Activated CD4-positive, alpha-beta T cell treated with anti-CD3 and anti-CD28 coated beads for 36 hours (primary cell): ENCODE measurements around the gene NLGN2. TPM values are rescaled to one million over a fixed set of nuclear protein-coding genes. Genes with fewer than 3 reads are reported as not detected.

Experiments used
- ATAC-seq: fragments of 200-7000 bp; cut with Tn5 transposase; one replicate; pipeline ENCODE4 v1.10.0; 2021; ENCODE audit warnings: mild to moderate bottlenecking, moderate library complexity
- CTCF ChIA-PET: fragments of 350-600 bp; sonication (Branson Sonifier 250); formaldehyde crosslinking; loops from one replicate; lab custom pipeline; 2021; ENCODE audit warnings: antibody characterized with exemption; lab: Charles Lee
- POLR2A ChIA-PET: fragments of 350-600 bp; sonication (Branson Sonifier 250); formaldehyde crosslinking; loops from one replicate; lab custom pipeline; 2021; ENCODE audit warnings: antibody characterized with exemption, inconsistent platforms; lab: Charles Lee
- DNase-seq: peaks from one replicate; pipeline ENCODE4 v3.0.0-alpha.2; 2020
- H3K27ac Mint-ChIP-seq: one replicate; pipeline ENCODE4 v1.8.0; 2021; ENCODE audit warnings: mixed read lengths
- H3K27me3 Mint-ChIP-seq: one replicate; pipeline ENCODE4 v1.8.0; 2021; ENCODE audit warnings: mixed read lengths
- H3K36me3 Mint-ChIP-seq: one replicate; pipeline ENCODE4 v1.8.0; 2021; ENCODE audit warnings: low read depth, mixed read lengths
- H3K4me1 Mint-ChIP-seq: one replicate; pipeline ENCODE4 v1.8.0; 2021; ENCODE audit warnings: mixed read lengths
- H3K4me3 Mint-ChIP-seq: one replicate; pipeline ENCODE4 v1.8.0; 2021; ENCODE audit warnings: mild to moderate bottlenecking, moderate library complexity, mixed read lengths
- H3K9me3 Mint-ChIP-seq: one replicate; pipeline ENCODE4 v1.8.0; 2021; ENCODE audit warnings: low read depth, mixed read lengths
- intact Hi-C, 2 experiments: fragments of 100-400 bp; cut with DNase I in 1 of 2; cut with micrococcal nuclease in 1 of 2; formaldehyde crosslinking; loops; one replicate each; pipeline versions ENCODE4 v1.14.2 to v1.15.1; 2022 to 2024; cut with DNase I, micrococcal nuclease
- total RNA-seq, 2 experiments: library from RNA; stranded (reverse); gene quantifications; one replicate each; pipeline ENCODE4 v1.2.3, GENCODE V29; 2021

NLGN2 gene
- total RNA-seq, 2 experiments from 2014 or later = 7.0 to 7.1 TPM

- ChIA-PET POLR2A (interaction anchor here (0.6 to 0.7 kb wide), 2 partner anchors 46 to 245 kb away, joined by 3 read pairs; no protein-coding TSS in a partner anchor), CTCF (interaction anchor here (0.5 to 2.5 kb wide), 6 partner anchors 10 to 114 kb away, joined by 3 to 16 read pairs (median 3); partner anchors contain the start of genes SLC35G6, TMEM256 and ZBTB4)
- DNase-seq (peak; percentile 84), ATAC-seq (no peak)
- H3K4me3 Mint-ChIP-seq = peak overlapping the region; percentile 68
- H3K27me3 Mint-ChIP-seq = peaks cover 28% of the 10 kb centered on the region
- intact Hi-C loops = loop anchor here (1.0 to 5.0 kb wide), 5 partner anchors 82 to 786 kb away; partner anchors contain the start of genes C17orf100 (in 1 of the 2), KCTD11 (in 1 of the 2), MED31 (in 1 of the 2) and SLC2A4 (in 1 of the 2)
- H3K27ac Mint-ChIP-seq = peak overlapping the region; percentile 28
- H3K36me3 Mint-ChIP-seq = peaks cover 13% of the 10 kb centered on the region
- peaks cover 37% of the 10 kb centered on the region for H3K4me1 Mint-ChIP-seq
- no peaks in the 10 kb centered on the region for H3K9me3 Mint-ChIP-seq
Observed at GRCh38 chr17:7437950-7438614, 30.4 kb downstream of the NLGN2 start.

- intact Hi-C loops = loop anchor here in 1 of 2 experiments (5.0 kb wide), 1 partner anchor 787 kb away; the partner anchor contains the start of genes C17orf100 and MED31
- H3K36me3 Mint-ChIP-seq = peaks cover 13% of the 10 kb centered on the region
- H3K27ac Mint-ChIP-seq = no peak overlapping the region
- POLR2A ChIA-PET = interaction anchor here (0.6 to 0.7 kb wide), 2 partner anchors 46 to 244 kb away, joined by 3 read pairs; no protein-coding TSS in a partner anchor
- peaks cover 37% of the 10 kb centered on the region for H3K4me1 Mint-ChIP-seq
- peak overlapping the region; percentile 68 for H3K4me3 Mint-ChIP-seq
- DNase-seq (no peak), ATAC-seq (no peak)
- H3K9me3 Mint-ChIP-seq = no peaks in the 10 kb centered on the region
- CTCF ChIA-PET = interaction anchor here (0.5 to 1.2 kb wide), 4 partner anchors 9 to 78 kb away, joined by 3 read pairs; no protein-coding TSS in a partner anchor
- peaks cover 28% of the 10 kb centered on the region for H3K27me3 Mint-ChIP-seq
Observed at GRCh38 chr17:7438656-7439460, 31.2 kb downstream of the NLGN2 start.

GRCh38 chr17:7439462-7440112, 31.9 kb downstream of the NLGN2 start, which contains the start of gene FGF11:
TSS of gene FGF11 (plus strand) at chr17:7439512. CDS start at chr17:7439621, 109 bp downstream.
- no peak for ATAC-seq
- intact Hi-C loops = loop anchor here (2.0 to 5.0 kb wide), 2 partner anchors 37 to 787 kb away; partner anchors contain the start of genes C17orf100 (in 1 of the 2) and MED31 (in 1 of the 2)
- peak; percentile 24 for DNase-seq
- H3K4me3 Mint-ChIP-seq = peak within 1 kb of the TSS; percentile 79
- CTCF ChIA-PET = interaction anchor here (0.5 to 2.8 kb wide), 5 partner anchors 39 to 245 kb away, joined by 3 to 10 read pairs (median 5); partner anchors contain the start of gene SENP3
- H3K9me3 Mint-ChIP-seq = no peaks in the 10 kb centered on the region
- H3K36me3 Mint-ChIP-seq = peaks cover 13% of the 10 kb centered on the region
- POLR2A ChIA-PET = interaction anchor here (0.6 kb wide), 1 partner anchor 513 kb away, joined by 3 read pairs; no protein-coding TSS in a partner anchor
- H3K27me3 Mint-ChIP-seq = peaks cover 31% of the 10 kb centered on the region
- peak within 1 kb of the TSS; percentile 45 for H3K27ac Mint-ChIP-seq
- peaks cover 37% of the 10 kb centered on the region for H3K4me1 Mint-ChIP-seq

- no peaks in the 10 kb centered on the region for H3K9me3 Mint-ChIP-seq
- ChIA-PET CTCF (interaction anchor here (0.5 to 2.8 kb wide), 10 partner anchors 13 to 428 kb away, joined by 3 to 10 read pairs (median 4); partner anchors contain the start of genes SENP3 and WRAP53), POLR2A (interaction anchor here (0.6 to 1.0 kb wide), 4 partner anchors 15 to 512 kb away, joined by 3 read pairs; no protein-coding TSS in a partner anchor)
- no peak for ATAC-seq
- peak overlapping the region; percentile 45 for H3K27ac Mint-ChIP-seq
- peak; percentile 77 for DNase-seq
- H3K4me1 Mint-ChIP-seq = peaks cover 37% of the 10 kb centered on the region
- H3K27me3 Mint-ChIP-seq = peaks cover 36% of the 10 kb centered on the region
- H3K4me3 Mint-ChIP-seq = peak overlapping the region; percentile 79
- intact Hi-C loops = loop anchor here in 1 of 2 experiments (2.0 kb wide), 1 partner anchor 37 kb away; no protein-coding TSS in a partner anchor
- peaks cover 13% of the 10 kb centered on the region for H3K36me3 Mint-ChIP-seq
Observed at GRCh38 chr17:7440113-7440833, 32.6 kb downstream of the NLGN2 start.

- ATAC-seq = no peak
- no peak overlapping the region for H3K27ac Mint-ChIP-seq
- POLR2A ChIA-PET = interaction anchor here (0.7 to 1.0 kb wide), 4 partner anchors 14 to 402 kb away, joined by 3 read pairs; no protein-coding TSS in a partner anchor
- intact Hi-C loops = loop anchor here in 1 of 2 experiments (2.0 kb wide), 1 partner anchor 36 kb away; no protein-coding TSS in a partner anchor
- CTCF ChIA-PET = interaction anchor here (0.6 to 2.8 kb wide), 8 partner anchors 13 to 233 kb away, joined by 3 to 10 read pairs (median 3); partner anchors contain the start of genes SENP3 and SLC35G6
- DNase-seq = peak; percentile 62
- peaks cover 41% of the 10 kb centered on the region for H3K27me3 Mint-ChIP-seq
- peaks cover 43% of the 10 kb centered on the region for H3K4me1 Mint-ChIP-seq
- H3K4me3 Mint-ChIP-seq = peak overlapping the region; percentile 79
- no peaks in the 10 kb centered on the region for H3K9me3 Mint-ChIP-seq
- peaks cover 13% of the 10 kb centered on the region for H3K36me3 Mint-ChIP-seq
Observed at GRCh38 chr17:7440834-7441195, 33.2 kb downstream of the NLGN2 start.

GRCh38 chr17:7441266-7441665, 33.6 kb downstream of the NLGN2 start:
- intact Hi-C loops = loop anchor here in 1 of 2 experiments (2.0 kb wide), 1 partner anchor 36 kb away; no protein-coding TSS in a partner anchor
- H3K27me3 Mint-ChIP-seq = peaks cover 44% of the 10 kb centered on the region
- POLR2A ChIA-PET = interaction anchor here (0.7 to 1.0 kb wide), 4 partner anchors 37 to 401 kb away, joined by 3 read pairs; partner anchors contain the start of gene POLR2A
- H3K36me3 Mint-ChIP-seq = peaks cover 13% of the 10 kb centered on the region
- H3K27ac Mint-ChIP-seq = no peak overlapping the region
- H3K9me3 Mint-ChIP-seq = no peaks in the 10 kb centered on the region
- peaks cover 44% of the 10 kb centered on the region for H3K4me1 Mint-ChIP-seq
- no peak for ATAC-seq
- CTCF ChIA-PET = interaction anchor here (0.6 to 2.8 kb wide), 8 partner anchors 12 to 120 kb away, joined by 3 to 10 read pairs (median 4); partner anchors contain the start of genes NEURL4, SENP3 and SLC35G6
- H3K4me3 Mint-ChIP-seq = no peak overlapping the region
- DNase-seq = no peak

GRCh38 chr17:7442142-7442541, 34.5 kb downstream of the NLGN2 start:
- Mint-ChIP-seq H3K4me1 (peaks cover 41% of the 10 kb centered on the region), H3K27me3 (peaks cover 49% of the 10 kb centered on the region), H3K9me3 (no peaks in the 10 kb centered on the region), H3K4me3 (no peak overlapping the region), H3K27ac (no peak overlapping the region), H3K36me3 (peaks cover 12% of the 10 kb centered on the region)
- POLR2A ChIA-PET = interaction anchor here (0.6 to 0.7 kb wide), 3 partner anchors 42 to 70 kb away, joined by 3 to 7 read pairs (median 6); partner anchors contain the start of gene POLR2A
- intact Hi-C loops = no loop called here
- CTCF ChIA-PET = interaction anchor here (1.3 to 2.8 kb wide), 3 partner anchors 87 to 119 kb away, joined by 3 to 10 read pairs (median 4); partner anchors contain the start of genes NEURL4 and SENP3
- DNase-seq = no peak
- no peak for ATAC-seq

- no peak overlapping the region for H3K4me3 Mint-ChIP-seq
- peaks cover 32% of the 10 kb centered on the region for H3K4me1 Mint-ChIP-seq
- POLR2A ChIA-PET = interaction anchor here (0.7 to 1.1 kb wide), 2 partner anchors 49 to 131 kb away, joined by 3 read pairs; partner anchors contain the start of gene PLSCR3
- ATAC-seq = no peak
- peaks cover 48% of the 10 kb centered on the region for H3K27me3 Mint-ChIP-seq
- CTCF ChIA-PET = interaction anchor here (0.7 to 1.7 kb wide), 16 partner anchors 10 to 398 kb away, joined by 3 to 16 read pairs (median 4); partner anchors contain the start of genes PLSCR3, SOX15, TMEM256 and TNFSF13
- peaks cover 6% of the 10 kb centered on the region for H3K36me3 Mint-ChIP-seq
- DNase-seq = no peak
- H3K9me3 Mint-ChIP-seq = no peaks in the 10 kb centered on the region
- intact Hi-C loops = no loop called here
- no peak overlapping the region for H3K27ac Mint-ChIP-seq
Observed at GRCh38 chr17:7443499-7444485, 36.1 kb downstream of the NLGN2 start.
